Sciatic nerve (tissue), 2 donors: Measurements from ENCODE around the gene KLHL26. TPM values are rescaled to one million over a fixed set of nuclear protein-coding genes. Genes with fewer than 3 reads are reported as not detected.
A peak's percentile ranks its signal among the peaks of the same experiment; 100 is the strongest.
"Not testable (repeated sequence)": the region's sequence is repeated elsewhere in the genome, so short reads cannot be mapped to it uniquely, and the experiment has no call there.

Source experiments
- ATAC-seq: fragments of 200-7000 bp; cut with Tn5 transposase; one replicate; pipeline ENCODE4 v1.9.1; 2020; ENCODE audit warnings: mild to moderate bottlenecking, moderate library complexity
- DNase-seq: peaks from one replicate; pipeline ENCODE4 v3.0.0-alpha.2; 2020; ENCODE audit warnings: low spot score
- intact Hi-C: fragments of 100-400 bp; cut with DNase I; formaldehyde crosslinking; loops from one replicate; pipeline ENCODE4 v1.14.2; 2022
- total RNA-seq: library from RNA; stranded (reverse); fragmentation: NEBNext Ultra II Directional; extraction: Animal tissue kit (Norgen Biotek cat#: 25700); gene quantifications from one replicate; pipeline ENCODE4 v1.2.1, GENCODE V29; 2021
- donor health status: DM: no; HTN: no; CAD: no.
- donor health status: DM: no; HTN: no; CAD: no.

KLHL26 gene, protein sequence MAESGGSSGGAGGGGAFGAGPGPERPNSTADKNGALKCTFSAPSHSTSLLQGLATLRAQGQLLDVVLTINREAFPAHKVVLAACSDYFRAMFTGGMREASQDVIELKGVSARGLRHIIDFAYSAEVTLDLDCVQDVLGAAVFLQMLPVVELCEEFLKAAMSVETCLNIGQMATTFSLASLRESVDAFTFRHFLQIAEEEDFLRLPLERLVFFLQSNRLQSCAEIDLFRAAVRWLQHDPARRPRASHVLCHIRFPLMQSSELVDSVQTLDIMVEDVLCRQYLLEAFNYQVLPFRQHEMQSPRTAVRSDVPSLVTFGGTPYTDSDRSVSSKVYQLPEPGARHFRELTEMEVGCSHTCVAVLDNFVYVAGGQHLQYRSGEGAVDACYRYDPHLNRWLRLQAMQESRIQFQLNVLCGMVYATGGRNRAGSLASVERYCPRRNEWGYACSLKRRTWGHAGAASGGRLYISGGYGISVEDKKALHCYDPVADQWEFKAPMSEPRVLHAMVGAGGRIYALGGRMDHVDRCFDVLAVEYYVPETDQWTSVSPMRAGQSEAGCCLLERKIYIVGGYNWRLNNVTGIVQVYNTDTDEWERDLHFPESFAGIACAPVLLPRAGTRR
- total RNA-seq: 26.1 TPM

DNA sequence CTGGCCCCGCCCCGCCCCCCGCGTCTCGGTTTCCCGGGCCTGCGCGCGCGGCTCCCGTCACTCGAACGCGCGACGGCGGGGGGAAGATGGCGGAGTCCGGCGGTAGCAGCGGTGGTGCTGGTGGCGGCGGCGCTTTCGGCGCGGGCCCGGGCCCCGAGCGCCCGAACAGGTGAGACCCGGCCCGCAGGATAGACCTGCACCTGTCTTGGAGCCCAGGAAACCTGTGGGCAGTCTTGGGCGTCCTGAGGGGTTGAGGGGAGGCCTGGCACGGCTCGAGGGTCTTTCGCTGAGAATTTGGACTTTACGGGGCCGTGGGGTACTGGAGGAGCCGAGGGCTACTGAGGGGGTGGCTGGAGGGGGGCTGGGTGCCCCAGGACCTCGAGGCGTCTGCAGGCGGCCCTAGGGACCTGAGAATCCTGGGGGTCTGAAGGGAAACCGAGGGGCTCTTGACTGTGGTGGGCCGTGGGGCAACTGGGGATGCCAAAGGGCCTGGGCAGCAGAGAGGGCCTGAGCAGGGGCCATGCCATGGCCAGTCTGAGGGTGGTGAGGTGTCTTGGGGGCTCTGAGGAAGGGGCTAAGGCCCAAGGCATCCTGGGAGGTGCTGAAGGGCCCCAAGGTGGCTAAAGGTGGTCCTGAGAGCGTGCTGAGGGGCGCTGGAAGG lies at the start of gene KLHL26:
TSS of gene KLHL26 (plus strand) at position 60 of the 661 bp plus-strand sequence. CDS start at position 87, 27 bp downstream.
- ATAC-seq: no peak
- DNase-seq: no peak
- intact Hi-C loops: loop anchor here (10.0 kb wide), 1 partner anchor 302 kb away; no protein-coding TSS in a partner anchor

DNA sequence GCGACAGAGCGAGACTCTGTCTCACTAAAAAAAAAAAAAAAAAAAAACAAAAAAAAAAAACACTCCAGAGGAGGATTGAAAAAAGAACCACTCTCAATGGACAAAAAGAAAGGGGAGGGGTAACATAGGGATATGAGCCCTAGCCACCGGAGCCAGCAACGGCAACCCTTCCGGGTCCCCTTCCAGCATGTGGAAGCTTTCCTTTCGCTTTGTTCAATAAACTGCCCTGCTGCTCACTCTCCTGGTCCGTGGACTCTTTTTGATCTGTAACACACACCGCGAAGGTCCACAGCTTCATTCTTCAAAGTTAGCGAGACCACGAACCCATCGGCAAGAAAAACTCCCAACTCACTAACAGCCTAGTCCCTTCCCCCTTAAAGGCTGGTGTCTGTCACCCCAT lies 49.3 kb upstream of the KLHL26 start:
- DNase-seq (no peak), ATAC-seq (no peak)
- intact Hi-C loops: no loop called here

DNA sequence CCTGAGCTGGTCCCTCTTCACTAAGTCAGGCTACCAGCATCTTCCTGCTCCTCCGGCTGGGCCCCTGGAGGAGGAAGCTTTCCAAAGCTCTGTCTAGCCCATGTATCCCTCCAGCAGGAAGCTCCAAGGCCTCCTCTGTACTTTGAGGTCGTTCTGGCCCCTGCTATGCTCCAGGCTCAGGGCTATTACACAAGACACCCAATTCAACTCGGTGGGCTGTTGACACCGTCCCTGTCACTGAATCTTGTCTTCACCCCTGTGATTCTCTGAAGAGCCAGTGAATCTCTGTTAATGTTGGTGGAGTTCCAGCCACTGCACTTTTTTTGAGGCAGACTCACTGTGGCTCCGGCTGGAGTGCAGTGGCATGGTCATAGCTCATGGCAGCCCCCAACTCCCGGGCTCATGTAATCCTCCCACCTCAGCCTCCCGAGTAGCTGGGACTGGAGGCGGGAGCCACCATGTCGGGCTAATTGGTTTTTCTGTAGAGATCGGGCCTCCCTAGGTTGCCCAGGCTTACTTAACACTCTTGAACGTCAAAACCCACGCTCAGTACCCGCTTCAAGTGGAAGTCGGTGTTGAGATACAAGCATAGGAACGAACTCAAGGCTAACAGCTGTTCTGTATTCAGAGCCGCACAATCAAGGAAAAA lies 48.7 kb upstream of the KLHL26 start:
- DNase-seq (no peak), ATAC-seq (no peak)
- intact Hi-C loops: no loop called here

DNA sequence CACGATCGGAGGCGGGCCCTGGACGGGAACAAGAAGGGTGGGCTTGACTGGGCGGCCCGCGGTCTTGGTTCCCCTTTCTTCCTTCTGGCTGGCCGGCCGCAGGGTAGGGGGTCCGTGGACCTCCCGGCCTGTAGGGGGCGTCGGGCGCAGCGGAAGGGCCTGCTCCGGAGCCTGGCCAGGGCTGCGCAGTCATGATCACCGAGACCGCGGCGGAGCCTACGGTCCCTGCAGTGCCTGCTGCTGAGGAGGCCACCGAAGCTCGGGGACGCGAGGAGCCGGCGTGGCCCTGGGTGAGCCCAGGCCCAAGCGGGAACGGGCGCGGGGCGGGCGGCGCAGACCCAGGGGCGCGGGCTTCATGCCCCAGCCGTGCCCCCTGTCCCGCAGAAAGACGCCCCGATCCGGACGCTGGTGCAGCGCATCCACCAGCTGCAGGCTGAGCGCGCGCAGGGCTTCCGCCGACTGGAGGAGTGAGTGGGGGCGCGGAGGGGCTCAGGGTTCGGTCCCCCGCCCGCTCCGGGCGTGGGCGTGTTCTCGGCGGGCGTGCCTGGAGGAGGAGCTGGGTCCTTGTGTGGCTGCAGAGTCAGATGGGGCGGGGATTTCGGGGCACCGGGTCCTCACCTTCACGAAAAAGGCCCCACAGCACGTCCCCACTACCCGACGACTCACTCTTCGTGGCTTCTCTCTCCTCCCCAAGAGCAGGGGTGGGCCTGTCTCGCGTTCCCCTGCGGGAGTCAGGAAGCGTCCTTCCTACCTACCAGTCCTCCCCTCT lies 48.0 kb upstream of the KLHL26 start, which contains the start of gene REX1BD:
TSS of gene REX1BD (plus strand) at position 188 of the 769 bp plus-strand sequence. CDS start at position 192, 4 bp downstream.
- intact Hi-C loops: no loop called here
- peak; percentile 78 for ATAC-seq
- peak; percentile 91 for DNase-seq

DNA sequence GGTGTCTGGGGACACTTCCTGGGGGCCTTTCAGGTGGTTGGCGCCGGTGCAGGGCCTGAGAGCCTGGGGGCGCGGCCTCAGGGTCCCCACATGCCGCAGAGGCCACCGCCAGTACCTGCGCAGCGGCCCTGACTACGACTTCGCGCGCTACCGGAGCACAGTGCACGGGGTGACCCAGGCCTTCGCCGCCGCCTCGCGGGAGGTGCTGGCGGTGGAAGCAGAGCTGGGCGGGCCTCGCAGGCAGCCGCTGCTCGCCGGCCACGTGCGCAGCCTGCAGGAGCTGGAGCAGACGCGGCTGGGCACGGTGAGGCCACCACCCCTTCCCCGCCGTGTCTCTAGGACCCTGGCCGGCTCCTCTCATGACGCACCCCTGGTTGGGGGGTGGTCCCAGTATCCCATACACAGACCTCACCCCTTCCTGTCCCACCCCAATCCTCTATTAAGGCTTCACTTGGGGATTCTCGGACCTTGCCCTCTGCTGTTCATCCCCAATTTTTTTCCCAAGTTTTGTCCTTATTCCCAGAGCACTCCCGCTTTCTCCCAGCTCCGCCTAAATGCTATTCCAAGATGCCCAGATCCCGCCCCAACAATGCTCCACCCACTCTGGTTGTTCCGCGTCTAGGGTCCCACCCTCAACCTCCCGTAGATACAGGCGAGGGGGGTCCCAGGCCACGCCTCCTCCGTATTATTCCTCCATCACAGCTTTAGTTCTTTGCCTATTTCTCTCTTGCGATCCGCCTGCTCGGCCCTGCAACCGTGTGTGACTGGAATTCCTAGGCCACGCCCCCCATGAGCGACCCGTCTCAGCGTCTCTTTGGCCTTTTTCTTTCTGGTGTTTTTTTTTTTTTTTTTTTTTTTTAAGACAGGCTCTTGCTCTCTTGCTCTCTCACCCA lies 47.2 kb upstream of the KLHL26 start:
- ATAC-seq (peak; percentile 60), DNase-seq (peak; percentile 82)
- intact Hi-C loops: loop anchor here (5.0 to 10.0 kb wide), 2 partner anchors 85 to 258 kb away; no protein-coding TSS in a partner anchor

DNA sequence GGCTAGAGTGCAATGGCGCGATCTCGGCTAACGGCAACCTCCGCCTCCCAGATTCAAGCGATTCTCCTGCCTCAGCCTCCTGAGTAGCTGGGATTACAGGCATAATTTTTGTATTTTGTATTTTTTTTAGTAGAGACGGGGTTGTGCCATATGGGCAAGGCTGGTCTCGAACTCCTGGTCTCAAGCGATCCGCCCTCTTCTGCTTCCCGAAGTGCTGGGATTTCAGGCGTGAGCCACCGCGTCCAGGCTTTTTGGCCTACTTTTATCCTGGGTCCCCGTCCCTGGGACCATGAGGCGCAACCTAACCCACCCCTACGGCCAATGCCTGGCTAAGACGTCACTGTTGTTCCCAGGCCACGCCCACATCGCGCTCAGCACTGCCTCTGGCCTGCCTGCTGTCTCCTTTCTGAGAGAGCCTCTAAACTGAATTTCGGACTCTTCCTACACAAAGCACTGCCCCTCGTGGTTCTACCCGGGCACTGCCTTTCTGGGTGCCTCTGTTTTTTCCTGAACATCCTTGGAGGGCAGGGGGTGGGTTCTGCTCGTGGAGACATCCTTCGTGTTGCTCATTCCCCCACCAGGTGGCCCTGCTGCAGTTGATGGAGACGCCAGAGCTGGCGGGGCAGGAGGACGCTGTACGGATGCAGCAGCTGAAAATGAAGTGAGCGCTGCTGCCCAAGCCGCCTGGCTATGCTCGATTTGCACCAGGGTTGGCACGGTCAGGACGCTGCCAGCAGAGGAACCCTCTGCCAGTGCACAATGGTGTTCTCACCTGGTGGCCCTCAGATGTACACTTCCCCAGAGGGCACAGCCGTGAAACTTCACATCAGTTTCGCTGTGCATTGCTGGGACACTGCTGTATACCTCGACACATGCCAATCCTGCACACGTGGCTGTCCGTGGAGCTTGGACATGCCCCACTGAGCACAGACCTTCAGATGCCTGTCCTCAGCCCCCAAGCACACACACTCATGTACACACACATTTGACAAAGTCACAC lies 46.3 kb upstream of the KLHL26 start:
- ATAC-seq: peak; percentile 63
- intact Hi-C loops: loop anchor here (5.0 to 10.0 kb wide), 2 partner anchors 84 to 257 kb away; no protein-coding TSS in a partner anchor
- peak; percentile 82 for DNase-seq

DNA sequence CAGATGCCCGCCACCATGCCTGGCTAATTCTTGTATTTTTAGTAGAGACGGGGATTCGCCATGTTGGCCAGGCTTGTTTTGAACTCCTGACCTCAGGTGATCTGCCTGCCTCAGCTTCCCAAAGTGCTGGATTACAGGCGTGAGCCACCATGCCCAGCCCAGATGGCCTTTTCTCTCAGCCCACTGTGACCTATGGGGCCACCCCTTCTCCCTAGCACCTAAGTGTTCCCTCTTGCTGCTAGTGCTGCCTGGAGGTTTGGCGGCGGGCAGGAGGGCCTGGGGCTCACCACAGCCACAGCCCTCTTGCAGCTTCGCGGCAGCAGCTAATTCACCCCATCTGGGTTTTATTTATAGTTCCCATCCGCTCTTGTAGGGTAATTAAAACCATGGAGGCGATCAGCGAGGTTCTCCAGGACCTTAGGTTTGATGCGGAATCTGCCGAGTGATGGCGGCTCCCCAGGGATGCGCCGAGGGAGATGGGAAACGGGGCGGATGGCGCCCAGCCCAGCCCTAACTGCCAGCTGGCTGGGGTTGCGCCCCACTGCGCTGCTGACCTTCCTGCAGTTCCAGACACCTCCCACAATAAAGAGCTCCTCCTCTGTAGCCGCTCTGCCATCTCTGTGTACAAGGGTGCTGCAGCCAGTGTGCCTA lies 45.0 kb upstream of the KLHL26 start:
- intact Hi-C loops: loop anchor here (5.0 to 10.0 kb wide), 2 partner anchors 83 to 255 kb away; no protein-coding TSS in a partner anchor
- DNase-seq: no peak
- peak; percentile 3 for ATAC-seq

DNA sequence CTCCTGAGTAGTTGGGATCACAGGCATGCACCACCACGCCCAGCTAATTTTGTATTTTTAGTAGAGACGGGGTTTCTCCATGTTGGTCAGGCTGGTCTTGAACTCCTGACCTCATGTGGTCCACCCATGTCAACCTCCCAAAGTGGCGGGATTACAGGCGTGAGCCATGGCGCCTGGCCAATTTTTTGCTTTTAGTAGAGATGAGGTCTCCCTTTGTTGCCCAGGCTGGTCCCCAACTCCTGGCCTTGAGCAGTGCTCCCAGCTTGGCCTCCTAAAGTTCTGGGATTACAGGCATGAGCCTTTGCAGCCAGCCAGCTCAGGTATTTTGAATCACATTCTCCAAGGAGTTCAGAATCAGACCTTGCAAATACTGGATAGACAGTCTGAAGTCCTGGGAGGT lies 44.1 kb upstream of the KLHL26 start:
- intact Hi-C loops: loop anchor here (5.0 to 10.0 kb wide), 2 partner anchors 82 to 255 kb away; no protein-coding TSS in a partner anchor
- DNase-seq, ATAC-seq: not testable (repeated sequence)

DNA sequence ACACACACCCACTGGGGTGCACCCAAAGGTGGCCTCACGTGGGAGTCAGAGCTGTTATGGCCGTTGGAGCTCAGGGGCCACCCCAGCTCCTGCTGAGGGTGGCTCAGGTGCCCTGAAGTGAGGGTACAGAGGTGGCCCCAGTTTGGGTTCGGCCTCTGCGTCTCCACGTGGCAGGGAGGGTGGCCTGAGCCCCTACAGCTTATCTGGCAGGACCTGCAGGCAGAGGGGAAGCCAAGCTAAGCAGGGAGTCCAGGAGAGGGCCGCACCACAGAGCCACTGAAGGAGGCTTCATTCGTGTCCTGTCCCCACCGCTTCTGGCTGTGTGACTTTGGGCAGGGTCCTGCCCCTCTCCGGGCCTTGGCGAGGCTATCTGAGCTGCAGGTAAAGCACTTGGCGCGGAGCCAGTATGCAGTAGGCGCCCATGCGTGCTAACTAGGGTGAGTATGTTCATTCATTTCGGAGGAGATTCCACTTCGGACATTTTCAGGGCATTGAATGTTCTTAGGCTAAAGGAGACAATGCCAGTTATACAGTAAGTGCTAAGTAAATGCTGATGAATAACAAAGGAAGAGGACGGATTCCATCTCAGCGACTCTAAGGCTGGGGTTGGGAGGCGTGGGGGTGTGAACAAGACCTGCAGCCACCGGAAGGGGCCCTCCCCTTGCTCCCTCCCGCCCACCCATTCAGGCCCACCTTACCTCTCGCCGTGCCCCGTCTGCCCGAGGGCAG lies 43.3 kb upstream of the KLHL26 start:
- no peak for DNase-seq
- ATAC-seq: no peak
- intact Hi-C loops: loop anchor here (5.0 to 10.0 kb wide), 2 partner anchors 81 to 254 kb away; no protein-coding TSS in a partner anchor

DNA sequence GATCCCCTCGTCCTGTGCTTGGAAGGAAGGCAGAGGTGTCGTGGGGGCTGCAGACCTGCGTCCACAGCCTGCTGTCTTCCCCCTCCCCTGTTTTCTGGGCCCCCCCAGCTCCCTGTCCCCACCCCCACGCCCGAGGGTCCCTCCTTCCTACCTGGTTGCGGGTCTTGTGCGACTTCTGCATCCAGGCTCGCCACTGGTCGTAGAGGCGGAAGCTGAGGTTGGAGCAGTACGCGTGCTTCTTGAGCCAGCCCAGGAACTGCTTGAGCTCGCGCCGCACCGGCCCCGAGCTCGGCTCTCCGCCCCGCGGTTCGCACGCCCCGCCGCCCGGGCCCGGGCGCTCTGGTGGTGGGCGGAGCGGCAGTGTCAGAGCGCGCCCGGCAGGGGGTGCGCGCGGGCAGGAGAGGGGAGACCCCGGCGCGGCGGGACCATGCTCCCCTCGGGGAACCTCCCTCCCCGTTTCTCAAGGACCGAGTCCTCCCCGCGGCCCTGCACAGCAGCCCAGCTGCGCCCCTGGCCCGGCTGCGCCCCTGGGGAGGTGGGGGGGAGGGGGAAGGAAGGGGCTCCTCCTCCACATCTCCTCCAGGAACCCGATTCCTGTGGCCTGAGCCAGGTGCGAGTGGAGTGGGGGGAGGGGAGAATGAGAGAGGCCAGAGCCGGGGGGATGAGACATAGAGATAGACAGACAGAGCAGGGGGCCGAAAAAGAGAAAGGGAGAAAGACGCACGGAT lies 42.6 kb upstream of the KLHL26 start:
- intact Hi-C loops: loop anchor here (5.0 to 10.0 kb wide), 2 partner anchors 81 to 253 kb away; no protein-coding TSS in a partner anchor
- DNase-seq (peak; percentile 86), ATAC-seq (peak; percentile 66)

DNA sequence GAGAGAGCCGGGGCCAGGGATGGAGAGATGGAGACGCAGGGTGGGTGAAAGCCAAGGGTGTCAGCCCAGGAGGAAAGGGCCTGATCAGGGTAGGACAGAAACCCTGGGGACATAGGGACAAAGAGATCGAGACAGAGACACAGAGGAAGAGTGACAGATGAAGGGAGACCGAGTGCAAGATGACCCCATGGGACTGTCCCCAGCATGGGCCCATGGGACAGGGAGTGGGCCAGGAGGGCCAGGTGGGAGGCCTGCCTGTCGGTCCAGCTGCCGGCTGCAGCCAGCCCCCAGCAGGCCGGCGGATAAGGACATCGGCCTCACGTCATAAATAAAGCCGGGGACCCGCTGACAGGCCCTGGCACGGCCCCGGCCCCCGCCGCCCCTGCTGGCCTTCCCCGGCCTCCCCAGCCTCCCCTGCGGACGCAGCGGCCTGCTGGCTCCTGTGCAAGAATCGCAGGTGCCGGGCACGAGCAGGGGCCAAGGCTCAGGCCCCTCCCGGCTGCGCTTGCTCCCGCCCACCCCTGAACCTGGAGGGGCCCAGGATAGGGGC lies 41.9 kb upstream of the KLHL26 start:
- ATAC-seq (no peak), DNase-seq (no peak)
- intact Hi-C loops: loop anchor here (5.0 to 10.0 kb wide), 2 partner anchors 80 to 252 kb away; no protein-coding TSS in a partner anchor

DNA sequence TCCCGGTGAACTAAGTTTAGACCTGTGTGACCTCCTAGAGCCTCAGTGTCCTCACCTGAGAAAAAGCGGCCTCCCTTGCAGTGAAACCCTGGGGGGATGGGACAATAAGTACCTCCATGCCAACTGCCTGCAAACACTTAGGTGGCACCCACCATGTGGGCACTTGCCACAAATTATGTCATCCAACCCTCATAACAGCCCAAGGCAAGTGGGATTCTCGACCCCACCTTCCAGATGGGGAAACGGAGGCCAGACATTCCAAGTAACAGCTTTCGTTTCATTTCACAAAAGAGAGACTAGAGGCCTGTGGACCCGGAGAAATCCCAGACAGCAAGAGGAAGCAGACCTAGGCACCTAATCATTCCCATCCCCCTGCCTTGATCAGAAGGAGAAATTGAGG lies 41.4 kb upstream of the KLHL26 start:
- ATAC-seq: no peak
- DNase-seq: no peak
- intact Hi-C loops: loop anchor here (10.0 kb wide), 1 partner anchor 79 kb away; no protein-coding TSS in a partner anchor

DNA sequence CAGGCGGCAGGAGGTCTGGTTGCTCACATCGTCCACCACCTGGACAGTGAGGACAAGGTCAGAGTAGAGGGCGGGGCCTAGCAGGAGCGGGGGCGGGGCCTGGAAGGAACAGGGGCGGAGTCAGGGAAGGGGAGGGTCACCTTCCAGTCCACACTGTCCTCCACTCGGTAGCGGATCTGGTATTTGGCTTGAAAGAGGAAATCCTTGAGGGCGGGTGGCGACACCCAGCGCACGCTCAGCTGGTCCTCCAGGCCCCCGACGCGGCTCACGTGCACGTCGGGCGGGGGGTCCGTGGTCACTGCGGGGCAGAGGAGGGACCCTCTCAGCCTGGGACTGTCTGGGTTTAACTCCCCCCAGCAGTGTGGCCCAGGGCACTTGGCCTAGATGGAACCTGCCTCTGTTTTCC lies 40.1 kb upstream of the KLHL26 start:
- ATAC-seq: no peak
- peak; percentile 78 for DNase-seq
- intact Hi-C loops: loop anchor here (10.0 kb wide), 1 partner anchor 78 kb away; no protein-coding TSS in a partner anchor
